DMS 273 (cell line): ENCODE data around the gene PRCP.

ENCODE experiments used
- DNase-seq: peaks from one replicate; lab custom pipeline; 2025; ENCODE audit not compliant: unreplicated experiment; lab: John Stamatoyannopoulos, UW

PRCP gene

DNA sequence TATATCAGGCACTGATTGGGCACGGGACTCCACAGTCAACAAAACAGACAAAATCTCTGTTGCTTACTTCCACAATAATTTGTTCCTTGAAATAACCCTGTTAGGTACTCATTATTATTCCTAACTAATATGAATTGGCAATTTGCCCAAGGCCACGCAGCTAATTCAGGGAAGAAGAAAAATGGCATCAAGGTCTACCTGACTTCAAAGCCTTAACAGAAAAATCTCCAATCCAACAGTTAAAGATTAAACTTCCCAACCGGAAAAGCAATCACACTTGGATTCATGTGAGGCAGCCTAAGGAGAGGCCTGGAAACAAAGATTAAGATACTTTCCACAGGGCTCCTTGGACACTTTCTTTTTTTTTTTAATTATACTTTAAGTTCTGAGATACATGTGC, 68.9 kb downstream of the PRCP start:
- no peak for DNase-seq

- DNase-seq = no peak
Measured at GRCh38 chr11:82830746-82831145, 69.5 kb downstream of the PRCP start.

DNA sequence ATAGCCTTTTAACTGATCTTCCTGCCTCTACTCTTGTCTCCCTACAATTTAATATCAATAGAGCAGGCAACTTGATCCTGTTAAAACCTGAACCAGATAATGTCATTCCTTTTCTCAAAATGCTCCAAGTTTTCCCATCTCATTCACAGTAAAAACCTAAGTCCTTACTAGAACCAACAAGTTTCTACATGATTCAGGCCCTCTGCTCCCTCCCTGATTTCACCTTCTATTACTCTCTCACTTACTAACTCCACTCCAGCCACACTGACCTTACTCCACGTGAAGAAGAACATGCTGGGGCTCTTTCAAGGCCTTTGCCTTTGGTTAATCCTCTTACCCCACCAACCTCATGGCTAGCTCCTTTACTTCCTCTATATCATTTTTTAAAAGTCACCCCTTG, 71.1 kb downstream of the PRCP start:
- no peak for DNase-seq

GRCh38 chr11:82828472-82828871, 71.8 kb downstream of the PRCP start:
- no peak for DNase-seq

GRCh38 chr11:82826526-82826925, 73.7 kb downstream of the PRCP start:
- no peak for DNase-seq

GRCh38 chr11:82823647-82824619, 76.3 kb downstream of the PRCP start:
- DNase-seq = no peak

- DNase-seq = no peak
Measured at GRCh38 chr11:82818409-82819043, 81.7 kb downstream of the PRCP start.

- no peak for DNase-seq
Measured at GRCh38 chr11:82815406-82815805, 84.8 kb downstream of the PRCP start.

- no peak for DNase-seq
Measured at GRCh38 chr11:82814379-82814778, 85.9 kb downstream of the PRCP start.

DNA sequence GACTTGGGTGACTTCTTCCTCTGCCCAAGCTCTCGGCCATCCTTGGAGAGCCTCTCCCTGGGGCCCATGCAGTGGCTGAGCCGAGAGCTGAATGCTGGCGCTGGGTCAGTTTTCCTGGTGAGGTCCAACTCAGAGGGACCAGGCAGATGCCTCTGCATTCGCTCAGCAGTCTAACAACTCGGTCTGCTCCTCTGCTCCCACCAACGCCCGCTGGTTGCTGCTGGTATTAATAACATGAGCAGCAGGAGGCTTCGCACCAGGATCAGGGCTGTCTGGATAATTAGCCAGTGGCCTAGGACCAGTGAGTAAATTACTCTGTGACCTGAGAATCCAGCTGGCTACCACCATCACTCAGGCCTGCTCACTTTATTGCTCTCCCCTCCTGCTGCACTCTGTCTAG, 88.9 kb downstream of the PRCP start:
- peak; percentile 3 for DNase-seq

DNA sequence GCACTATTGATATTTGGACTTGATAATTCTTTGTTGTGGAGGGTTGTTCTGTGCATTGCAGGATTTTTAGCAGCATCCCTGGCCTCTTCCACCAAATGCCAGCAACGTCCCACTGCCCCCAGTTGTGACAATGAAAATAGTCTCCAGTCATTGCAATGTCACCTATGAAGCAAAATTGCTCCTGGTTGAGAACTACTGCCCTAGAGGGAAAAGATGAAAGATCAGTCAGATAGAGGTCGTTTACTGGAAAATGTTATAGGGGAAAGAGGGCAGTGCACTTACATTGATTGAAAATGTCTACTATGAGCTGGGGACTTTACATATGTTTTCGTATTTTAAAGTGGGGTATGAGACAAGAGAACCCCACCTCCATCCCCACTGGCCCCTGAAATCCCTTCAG, 89.5 kb downstream of the PRCP start:
- DNase-seq = no peak

DNA sequence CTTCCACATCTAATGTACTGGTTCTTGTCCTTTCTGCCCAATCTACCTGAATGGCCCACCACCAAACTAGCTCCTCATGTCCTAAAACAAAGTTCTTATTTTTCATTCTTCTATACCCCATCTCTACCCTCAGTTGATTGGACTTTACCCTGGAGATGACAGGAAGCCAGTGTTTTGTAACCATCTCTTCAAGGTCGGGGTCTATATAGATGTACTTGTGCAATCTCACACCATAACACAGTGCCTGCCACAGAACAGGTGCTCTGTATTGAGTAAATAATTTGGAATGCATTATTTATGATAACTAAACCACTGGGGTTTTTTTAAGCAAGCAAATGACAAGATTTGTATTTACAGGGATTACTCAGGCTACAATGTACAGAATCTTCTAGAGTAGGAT, 89.9 kb downstream of the PRCP start:
- no peak for DNase-seq

DNA sequence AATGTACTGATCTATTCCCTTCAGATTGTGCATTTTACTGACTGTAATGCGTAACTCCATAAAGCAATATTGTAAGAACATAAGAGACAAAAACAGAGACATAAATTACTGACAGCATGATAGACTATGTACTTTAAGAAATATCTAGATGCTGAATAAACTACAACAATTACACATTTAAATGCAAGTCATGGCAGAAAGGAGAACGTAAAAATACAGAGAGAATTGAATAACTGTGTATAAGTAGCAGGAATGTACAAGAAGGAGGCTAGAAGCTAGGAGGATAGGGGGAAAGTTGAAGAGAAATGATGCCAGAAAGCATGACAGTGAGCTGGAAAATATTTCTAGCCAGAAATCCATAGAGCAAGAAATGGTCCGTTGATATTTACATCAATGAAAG, 92.6 kb downstream of the PRCP start:
- DNase-seq = no peak

DNA sequence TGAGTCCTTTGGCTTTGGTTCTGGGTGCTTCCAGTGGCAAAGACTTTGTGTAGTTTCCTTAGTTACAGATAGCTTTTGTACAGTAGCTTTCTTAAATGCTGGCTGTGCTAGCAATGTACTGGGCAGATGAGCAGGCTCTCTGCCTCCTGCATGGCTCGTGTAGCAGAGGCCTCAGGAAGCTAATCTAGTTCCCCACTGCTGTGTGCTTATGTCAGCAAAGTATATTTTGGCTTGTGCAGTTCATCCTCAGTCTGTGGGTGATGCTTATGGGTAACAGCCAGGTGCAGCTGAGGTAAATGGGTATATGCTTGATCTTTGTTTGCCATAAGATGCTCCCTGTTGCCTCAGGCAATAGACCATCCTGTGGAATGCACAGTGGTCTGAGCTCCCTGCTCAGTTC, 97.5 kb downstream of the PRCP start:
- DNase-seq = no peak

DNA sequence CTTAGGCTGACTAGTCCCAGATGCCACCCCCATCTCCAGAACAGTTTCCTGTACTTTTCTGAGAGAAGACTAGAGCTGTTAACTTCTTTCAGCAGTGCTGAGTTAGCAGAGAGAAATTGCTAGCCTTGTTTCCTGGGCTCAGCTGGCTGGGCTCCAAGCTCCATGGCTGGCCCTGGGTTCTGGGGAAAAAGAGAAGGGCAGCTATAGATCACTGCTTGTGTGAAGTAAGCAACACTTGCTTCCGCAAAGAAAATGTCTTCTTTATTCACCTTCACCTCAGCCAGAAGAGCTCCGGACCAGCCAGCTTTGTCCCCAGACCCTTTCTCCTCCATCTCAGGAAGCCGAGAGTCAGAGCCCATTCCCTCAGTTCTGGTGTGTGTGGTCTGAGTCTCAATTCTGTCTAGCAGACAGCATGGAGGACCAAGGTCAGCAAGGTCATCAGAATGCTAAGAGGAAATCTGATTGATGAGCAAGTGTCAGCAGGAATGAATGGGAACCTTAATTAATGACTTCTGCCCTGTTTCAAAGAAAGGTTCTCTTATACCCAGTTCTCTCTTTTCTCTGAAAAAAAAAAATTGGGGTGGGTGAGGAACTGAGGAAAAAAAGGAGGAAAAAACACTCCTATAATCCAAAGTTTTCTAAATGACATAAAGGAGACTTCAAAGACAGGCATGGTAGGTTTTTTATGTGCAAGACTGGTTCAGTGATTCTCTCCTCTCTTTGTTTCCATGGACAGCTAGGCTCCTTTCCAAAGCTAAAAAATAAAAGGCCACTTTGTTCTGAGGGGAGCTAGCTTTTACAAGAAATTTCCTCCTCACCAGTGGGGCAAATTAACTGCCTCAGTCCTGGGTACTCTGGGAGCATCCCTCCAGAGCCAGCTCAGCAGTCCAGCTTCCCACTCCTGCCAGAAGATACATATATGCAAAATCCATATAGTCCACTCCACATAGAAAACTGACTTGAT, 103.0 kb downstream of the PRCP start:
- DNase-seq = no peak

DNA sequence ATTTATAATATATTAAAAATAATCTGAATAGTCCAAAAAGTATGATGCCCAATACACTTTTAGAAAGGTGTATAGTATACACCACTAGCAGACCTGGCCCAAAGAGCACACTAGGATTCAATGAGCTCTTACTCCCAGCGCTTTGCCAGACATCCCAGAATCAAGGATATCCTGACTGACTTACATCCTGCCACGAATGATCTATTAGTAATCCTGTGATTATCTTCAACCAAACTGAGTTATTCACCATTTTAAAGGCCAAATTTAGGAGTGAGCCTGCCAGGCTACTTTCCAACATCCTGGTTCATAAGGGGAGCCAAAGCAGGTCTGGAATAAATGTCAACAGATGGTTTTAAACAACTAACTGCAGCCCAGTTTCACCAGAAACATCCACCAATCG, 105.7 kb downstream of the PRCP start:
- DNase-seq = no peak

DNA sequence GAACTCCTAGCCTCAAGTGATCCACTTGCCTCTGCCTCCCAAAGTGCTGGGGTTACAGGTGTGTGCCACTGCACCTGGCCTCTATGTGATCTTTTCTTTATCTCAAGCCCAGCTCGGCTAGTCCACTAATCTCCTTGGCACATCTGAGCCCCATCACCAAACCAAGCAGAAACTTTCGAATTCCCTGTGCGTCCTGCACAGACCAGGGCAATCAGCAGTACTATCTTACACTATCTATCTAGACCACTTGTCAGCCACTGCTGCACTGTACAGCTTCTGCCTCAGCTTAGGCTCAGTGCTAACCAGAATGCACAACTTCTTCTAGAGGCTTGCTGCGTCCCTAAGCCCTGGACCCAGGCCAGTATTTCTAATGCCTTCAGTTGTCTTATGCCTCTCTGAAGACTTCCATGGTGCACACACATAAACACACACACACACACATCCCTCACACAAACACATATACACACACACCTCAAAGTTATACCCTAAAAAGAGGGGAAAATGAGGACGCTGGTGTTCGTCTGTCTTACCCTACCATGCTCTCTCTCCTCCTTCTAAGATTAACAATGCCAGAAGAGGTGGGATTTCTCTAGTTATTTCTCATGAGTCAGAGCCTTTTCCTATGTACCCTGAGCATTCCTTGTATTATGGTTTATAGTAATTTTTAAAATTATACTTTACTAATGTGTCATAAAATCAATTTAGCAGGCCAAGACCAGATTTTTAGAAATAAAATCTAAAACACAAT, 107.2 kb downstream of the PRCP start:
- DNase-seq = no peak

GRCh38 chr11:82792319-82792718, 107.9 kb downstream of the PRCP start:
- DNase-seq = no peak

DNA sequence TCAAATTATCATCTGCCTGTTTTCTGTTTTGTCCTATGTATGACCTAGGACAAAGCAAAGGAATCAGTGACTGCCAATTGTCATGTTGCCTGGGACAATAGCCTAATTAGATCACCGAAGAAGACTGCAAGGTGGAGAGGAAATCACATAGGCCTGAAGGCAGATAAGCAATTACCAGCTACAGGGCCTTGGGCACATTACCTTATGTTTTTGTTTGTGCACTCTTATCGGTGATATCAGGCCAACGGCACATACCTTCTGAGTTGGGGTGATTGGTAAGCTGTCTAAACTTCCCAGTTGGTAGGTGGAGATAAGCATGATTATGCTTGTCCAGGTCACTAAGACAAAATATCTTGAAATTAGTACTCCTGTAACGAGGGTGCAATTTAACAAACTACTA, 108.5 kb downstream of the PRCP start:
- no peak for DNase-seq

- peak; percentile 2 for DNase-seq
Measured at GRCh38 chr11:82790723-82791484, 109.3 kb downstream of the PRCP start.
